H9 (cell line): ENCODE measurements around the gene BPIFB4. TPM values are rescaled to one million over a fixed set of nuclear protein-coding genes. Genes with fewer than 3 reads are reported as not detected.

Experiments used
- DNase-seq: peaks from one replicate; pipeline ENCODE4 v3.0.0-alpha.2; 2017
- H2AFZ ChIP-seq: one replicate; pipeline ENCODE4 v1.6.1; 2013; ENCODE audit warnings: mild to moderate bottlenecking, low read length, control low read depth, moderate library complexity
- H2AK5ac ChIP-seq: 2 replicates; pipeline ENCODE4 v1.6.1; 2013; ENCODE audit warnings: low read length, control low read depth, mixed read lengths; ENCODE audit not compliant: insufficient read length
- H2BK120ac ChIP-seq: one replicate; pipeline ENCODE4 v1.6.1; 2013; ENCODE audit warnings: low read depth, mild to moderate bottlenecking, low read length, control low read depth, inconsistent platforms; ENCODE audit not compliant: poor library complexity, severe bottlenecking
- H2BK12ac ChIP-seq: 2 replicates; pipeline ENCODE4 v1.6.1; 2013; ENCODE audit warnings: low read length, control low read depth, mixed read lengths, low read depth; ENCODE audit not compliant: insufficient read length
- H2BK15ac ChIP-seq: 2 replicates; pipeline ENCODE4 v1.6.1; 2013; ENCODE audit warnings: low read depth, low read length, control low read depth
- H2BK20ac ChIP-seq: one replicate; pipeline ENCODE4 v1.6.1; 2013; ENCODE audit warnings: low read depth, mild to moderate bottlenecking, low read length, control low read depth, inconsistent platforms; ENCODE audit not compliant: poor library complexity, severe bottlenecking
- H2BK5ac ChIP-seq: 2 replicates; pipeline ENCODE4 v1.6.1; 2013; ENCODE audit warnings: low read length, control low read depth, mixed read lengths; ENCODE audit not compliant: insufficient read length
- H3K14ac ChIP-seq: 2 replicates; pipeline ENCODE4 v1.6.1; 2013; ENCODE audit warnings: low read length, control low read depth; ENCODE audit not compliant: insufficient read depth
- H3K18ac ChIP-seq: 2 replicates; pipeline ENCODE4 v1.6.1; 2013; ENCODE audit warnings: low read depth, mild to moderate bottlenecking, mixed read lengths, low read length, control low read depth; ENCODE audit not compliant: insufficient read length
- H3K23ac ChIP-seq: 2 replicates; pipeline ENCODE4 v1.6.1; 2013; ENCODE audit warnings: low read length, control low read depth, mixed read lengths, low read depth; ENCODE audit not compliant: insufficient read length
- H3K23me2 ChIP-seq: 2 replicates; pipeline ENCODE4 v1.6.1; 2013; ENCODE audit warnings: low read depth, mild to moderate bottlenecking, mixed read lengths, low read length, control low read depth; ENCODE audit not compliant: insufficient read length, poor library complexity, severe bottlenecking
- H3K27ac ChIP-seq: 2 replicates; pipeline ENCODE4 v1.5.1; 2013; ENCODE audit warnings: low read length, control low read depth, mixed read lengths, low read depth; ENCODE audit not compliant: insufficient read length
- H3K27me3 ChIP-seq: 2 replicates; pipeline ENCODE4 v1.6.1; 2013; ENCODE audit warnings: low read length, control low read depth, inconsistent platforms; ENCODE audit not compliant: insufficient read depth
- H3K4ac ChIP-seq: 2 replicates; pipeline ENCODE4 v1.6.1; 2013; ENCODE audit warnings: low read depth, mild to moderate bottlenecking, control low read depth, inconsistent platforms, low read length, moderate library complexity
- H3K4me1 ChIP-seq: 2 replicates; pipeline ENCODE4 v1.6.1; 2013; ENCODE audit warnings: low read length, control low read depth, inconsistent platforms; ENCODE audit not compliant: insufficient read depth
- H3K4me2 ChIP-seq: 2 replicates; pipeline ENCODE4 v1.6.1; 2013; ENCODE audit warnings: low read length, control low read depth, mixed read lengths; ENCODE audit not compliant: insufficient read length, insufficient read depth
- H3K56ac ChIP-seq: 2 replicates; pipeline ENCODE4 v1.6.1; 2013; ENCODE audit warnings: low read depth, mild to moderate bottlenecking, mixed read lengths, low read length, control low read depth; ENCODE audit not compliant: insufficient read length
- H3K79me1 ChIP-seq: 2 replicates; pipeline ENCODE4 v1.6.1; 2013; ENCODE audit warnings: low read depth, mild to moderate bottlenecking, moderate library complexity, low read length, control low read depth, inconsistent platforms; ENCODE audit not compliant: insufficient read depth, poor library complexity, severe bottlenecking
- H3K79me2 ChIP-seq: 2 replicates; pipeline ENCODE4 v1.6.1; 2013; ENCODE audit warnings: low read length, control low read depth, inconsistent platforms; ENCODE audit not compliant: insufficient read depth
- H3K9ac ChIP-seq: 2 replicates; pipeline ENCODE4 v1.6.1; 2013; ENCODE audit warnings: low read length, control low read depth, mixed read lengths; ENCODE audit not compliant: insufficient read length; ENCODE audit errors: extremely low read depth
- H3K9me3 ChIP-seq: one replicate; pipeline ENCODE4 v1.6.1; 2013; ENCODE audit warnings: low read depth, low read length, inconsistent platforms; ENCODE audit not compliant: control insufficient read depth
- H3T11ph ChIP-seq: one replicate; pipeline ENCODE4 v1.6.1; 2013; ENCODE audit warnings: mild to moderate bottlenecking, low read length, control low read depth, inconsistent platforms
- H4K20me1 ChIP-seq: one replicate; pipeline ENCODE4 v1.6.1; 2013; ENCODE audit not compliant: control insufficient read depth, insufficient read length, insufficient read depth
- H4K5ac ChIP-seq: 2 replicates; pipeline ENCODE4 v1.6.1; 2013; ENCODE audit warnings: low read depth, mild to moderate bottlenecking, mixed read lengths, low read length, control low read depth; ENCODE audit not compliant: insufficient read length
- H4K8ac ChIP-seq: replicated peaks from 2 replicates; pipeline ENCODE4 v1.6.1; 2013; ENCODE audit warnings: low read length, control low read depth, mixed read lengths, low read depth; ENCODE audit not compliant: insufficient read length
- H4K91ac ChIP-seq: 2 replicates; pipeline ENCODE4 v1.6.1; 2013; ENCODE audit warnings: low read depth, mild to moderate bottlenecking, moderate library complexity, mixed read lengths, low read length, control low read depth; ENCODE audit not compliant: insufficient read length
- H3K27ac Mint-ChIP-seq, 3 experiments: 2 replicates in 2 of 3; 3 replicates in 1 of 3; pipeline ENCODE4 v1.8.0; 2020 to 2021; ENCODE audit warnings: mixed read lengths in 3 of 3, mild to moderate bottlenecking in 1 of 3, moderate library complexity in 1 of 3
- H3K27me3 Mint-ChIP-seq: 2 replicates; pipeline ENCODE4 v1.8.0; 2021; ENCODE audit warnings: low read depth, mild to moderate bottlenecking, moderate library complexity, mixed read lengths
- H3K36me3 Mint-ChIP-seq, 3 experiments: 2 replicates in 2 of 3; 3 replicates in 1 of 3; pipeline ENCODE4 v1.8.0; 2020 to 2021; ENCODE audit warnings: low read depth in 3 of 3, mixed read lengths in 3 of 3; ENCODE audit not compliant: insufficient read depth in 1 of 3
- H3K4me1 Mint-ChIP-seq, 2 experiments: 2 replicates each; pipeline ENCODE4 v1.8.0; 2020; ENCODE audit warnings: mixed read lengths in 2 of 2
- H3K4me3 Mint-ChIP-seq, 2 experiments: 2 replicates in 1 of 2; 3 replicates in 1 of 2; pipeline ENCODE4 v1.8.0; 2020 to 2021; ENCODE audit warnings: mild to moderate bottlenecking in 2 of 2, mixed read lengths in 2 of 2, moderate library complexity in 1 of 2
- H3K9me3 Mint-ChIP-seq, 2 experiments: 2 replicates in 1 of 2; 3 replicates in 1 of 2; pipeline ENCODE4 v1.8.0; 2020; ENCODE audit warnings: mild to moderate bottlenecking in 2 of 2, mixed read lengths in 2 of 2, moderate library complexity in 1 of 2
- WGBS: extraction: QIAGEN DNeasy Blood & Tissue Kit; methylation state at CpG from one replicate; pipeline ENCODE4 v1.1.7; 2013; ENCODE audit warnings: missing lambda C conversion rate, low lambda C conversion rate, mixed read lengths; ENCODE audit not compliant: insufficient read length; ENCODE audit errors: extremely low coverage; 5-methylcytosine and 5-hydroxymethylcytosine counted together
- total RNA-seq: library from RNA; stranded (reverse); gene quantifications from 2 replicates; pipeline ENCODE4 v1.2.1, GENCODE V29; 2021
- TF ChIP-seq, protein P1 (sequence below): fragments of 200-600 bp; sonication (generic); conservative IDR thresholded peaks from 3 replicates; pipeline ENCODE4 v1.8.0; 2021; ENCODE audit warnings: antibody characterized with exemption, mild to moderate bottlenecking

The BPIFB4 gene
- total RNA-seq, 1 experiment from 2014 or later = not detected

DNA sequence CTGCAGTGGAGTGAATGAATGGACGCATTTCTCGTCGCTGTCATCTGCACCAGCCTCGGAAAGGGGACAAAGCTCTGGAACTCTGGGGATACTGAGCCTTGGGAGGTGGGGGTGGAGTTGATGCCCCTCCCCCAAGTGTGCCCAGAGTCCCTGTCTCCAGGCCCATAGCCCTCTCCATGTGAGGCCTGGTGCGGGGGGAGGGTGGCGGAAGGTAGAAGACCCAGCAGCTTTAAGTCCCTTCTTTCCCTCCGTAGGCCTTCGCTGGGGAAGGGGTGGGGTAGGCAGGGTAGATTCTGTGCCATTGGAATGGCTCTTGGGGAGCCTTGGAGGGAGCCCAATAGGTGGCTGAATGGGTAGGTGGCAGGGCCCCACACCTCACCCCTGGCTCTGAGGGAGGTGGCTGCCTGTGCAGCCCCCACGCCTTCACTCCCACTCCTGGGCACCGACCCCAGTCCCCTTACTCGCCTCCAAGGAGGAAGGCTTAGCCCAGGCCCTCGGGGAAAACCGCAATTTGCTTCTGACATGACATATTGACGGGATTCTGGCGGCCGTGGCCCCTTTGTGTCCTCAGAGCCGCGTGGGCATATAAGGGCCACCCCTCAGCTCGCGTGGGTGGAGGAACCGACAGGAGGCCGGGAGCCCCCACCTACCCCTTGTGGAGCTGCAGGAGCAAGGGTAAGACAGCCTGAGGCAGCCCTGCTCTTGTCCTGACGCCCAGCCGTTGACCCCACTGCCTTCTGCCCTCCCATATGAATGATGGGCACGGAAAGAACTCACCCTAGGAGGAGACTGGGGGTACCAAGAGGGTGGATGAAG, 25.9 kb upstream of the BPIFB4 start, which contains the start of gene BPIFB3:
Gene BPIFB3, plus strand, starts transcription at position 613 of the 816 bp plus-strand sequence. CDS start 1,533 bp downstream, outside the sequence.
- Histone ChIP-seq H4K91ac (no peak within 1 kb of the TSS), H2AFZ (no peak within 1 kb of the TSS)

More for the DNA sequence above, 25.9 kb upstream of the BPIFB4 start, which contains the start of gene BPIFB3:
- Histone ChIP-seq H3K79me1 (no peaks in the 10 kb centered on the region), H3K79me2 (no peaks in the 10 kb centered on the region), H3K4me1 (no peaks in the 10 kb centered on the region), H3K18ac (no peak within 1 kb of the TSS), H2BK120ac (no peak within 1 kb of the TSS), H2BK12ac (no peak within 1 kb of the TSS), H2AK5ac (no peak within 1 kb of the TSS), H4K20me1 (no peaks in the 10 kb centered on the region), H3K23me2 (no peaks in the 10 kb centered on the region), H3K23ac (no peak within 1 kb of the TSS), H3K56ac (no peak within 1 kb of the TSS), H2BK20ac (no peak within 1 kb of the TSS), H3K27ac (no peak within 1 kb of the TSS), H3T11ph (no peak within 1 kb of the TSS), H2BK15ac (no peak within 1 kb of the TSS), H3K4me2 (no peak within 1 kb of the TSS), H4K5ac (no peak within 1 kb of the TSS), H3K4ac (no peak within 1 kb of the TSS), H3K9ac (no peak within 1 kb of the TSS), H2BK5ac (no peak within 1 kb of the TSS), H3K9me3 (no peaks in the 10 kb centered on the region), H4K8ac (no peak within 1 kb of the TSS), H3K14ac (peak within 1 kb of the TSS; percentile 19), H3K27me3 (no peaks in the 10 kb centered on the region)
- Mint-ChIP-seq H3K9me3 (peaks cover 0 to 2% of the 10 kb centered on the region in 2 experiments; a peak in 1 of 5 replicates), H3K36me3 (no peaks in the 10 kb centered on the region), H3K4me1 (peaks cover 8% of the 10 kb centered on the region in 2 experiments), H3K27me3 (peaks cover 4% of the 10 kb centered on the region; the same call in 1 of the 2 replicates), H3K27ac (peak within 1 kb of the TSS in 2 of 3 experiments; percentile 7 to 76; a peak in 2 of 7 replicates), H3K4me3 (no peak within 1 kb of the TSS; a peak in 2 of 5 replicates)
- WGBS = no CpG with 5 or more reads among the region's 25 CpGs
- DNase-seq = no peak
- TF ChIP-seq, protein P1, sequence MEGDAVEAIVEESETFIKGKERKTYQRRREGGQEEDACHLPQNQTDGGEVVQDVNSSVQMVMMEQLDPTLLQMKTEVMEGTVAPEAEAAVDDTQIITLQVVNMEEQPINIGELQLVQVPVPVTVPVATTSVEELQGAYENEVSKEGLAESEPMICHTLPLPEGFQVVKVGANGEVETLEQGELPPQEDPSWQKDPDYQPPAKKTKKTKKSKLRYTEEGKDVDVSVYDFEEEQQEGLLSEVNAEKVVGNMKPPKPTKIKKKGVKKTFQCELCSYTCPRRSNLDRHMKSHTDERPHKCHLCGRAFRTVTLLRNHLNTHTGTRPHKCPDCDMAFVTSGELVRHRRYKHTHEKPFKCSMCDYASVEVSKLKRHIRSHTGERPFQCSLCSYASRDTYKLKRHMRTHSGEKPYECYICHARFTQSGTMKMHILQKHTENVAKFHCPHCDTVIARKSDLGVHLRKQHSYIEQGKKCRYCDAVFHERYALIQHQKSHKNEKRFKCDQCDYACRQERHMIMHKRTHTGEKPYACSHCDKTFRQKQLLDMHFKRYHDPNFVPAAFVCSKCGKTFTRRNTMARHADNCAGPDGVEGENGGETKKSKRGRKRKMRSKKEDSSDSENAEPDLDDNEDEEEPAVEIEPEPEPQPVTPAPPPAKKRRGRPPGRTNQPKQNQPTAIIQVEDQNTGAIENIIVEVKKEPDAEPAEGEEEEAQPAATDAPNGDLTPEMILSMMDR = no peak
